Measurements from ENCODE around the gene KDELR3. TPM values are rescaled to one million over a fixed set of nuclear protein-coding genes. Genes with fewer than 3 reads are reported as not detected.

KDELR3 gene
- total RNA-seq, 1 donor from 2014 or later = 39.3 TPM

- DNase-seq (ENCODE audit: extremely low spot score, unreplicated experiment) = no peak
- Mint-ChIP-seq H3K27ac (ENCODE audit: unreplicated experiment) (peak overlapping the region; percentile 7), H3K9me3 (ENCODE audit: unreplicated experiment) (no peaks in the 10 kb centered on the region), H3K36me3 (ENCODE audit: unreplicated experiment) (peaks cover 19% of the 10 kb centered on the region), H3K4me1 (ENCODE audit: unreplicated experiment) (peaks cover 20% of the 10 kb centered on the region), H3K27me3 (ENCODE audit: unreplicated experiment) (no peaks in the 10 kb centered on the region), H3K4me3 (ENCODE audit: unreplicated experiment) (no peak overlapping the region)
- no peak for TF ChIP-seq CTCF (IDR thresholded peaks at IDR 0.05)
These were observed 9.7 kb downstream of the KDELR3 start for GRCh38 chr22:38477585-38477984.

GRCh38 chr22:38479096-38479837 is 11.4 kb downstream of the KDELR3 start:
- Mint-ChIP-seq H3K27ac (ENCODE audit: unreplicated experiment) (peak overlapping the region; percentile 50), H3K36me3 (ENCODE audit: unreplicated experiment) (peaks cover 36% of the 10 kb centered on the region), H3K4me3 (ENCODE audit: unreplicated experiment) (no peak overlapping the region), H3K4me1 (ENCODE audit: unreplicated experiment) (peaks cover 26% of the 10 kb centered on the region), H3K9me3 (ENCODE audit: unreplicated experiment) (no peaks in the 10 kb centered on the region), H3K27me3 (ENCODE audit: unreplicated experiment) (no peaks in the 10 kb centered on the region)
- no peak for TF ChIP-seq CTCF (IDR thresholded peaks at IDR 0.05)
- DNase-seq (ENCODE audit: extremely low spot score, unreplicated experiment) = no peak

GRCh38 chr22:38481162-38481870 is 13.4 kb downstream of the KDELR3 start:
- H3K27me3 Mint-ChIP-seq (ENCODE audit: unreplicated experiment) = no peaks in the 10 kb centered on the region
- H3K27ac Mint-ChIP-seq (ENCODE audit: unreplicated experiment) = peak overlapping the region; percentile 59
- no peak overlapping the region for H3K4me3 Mint-ChIP-seq (ENCODE audit: unreplicated experiment)
- H3K36me3 Mint-ChIP-seq (ENCODE audit: unreplicated experiment) = peaks cover 53% of the 10 kb centered on the region
- DNase-seq (ENCODE audit: extremely low spot score, unreplicated experiment) = no peak
- peaks cover 28% of the 10 kb centered on the region for H3K4me1 Mint-ChIP-seq (ENCODE audit: unreplicated experiment)
- no peak for TF ChIP-seq CTCF (IDR thresholded peaks at IDR 0.05)
- no peaks in the 10 kb centered on the region for H3K9me3 Mint-ChIP-seq (ENCODE audit: unreplicated experiment)

- peak overlapping the region; percentile 59 for H3K27ac Mint-ChIP-seq (ENCODE audit: unreplicated experiment)
- peaks cover 28% of the 10 kb centered on the region for H3K4me1 Mint-ChIP-seq (ENCODE audit: unreplicated experiment)
- H3K27me3 Mint-ChIP-seq (ENCODE audit: unreplicated experiment) = no peaks in the 10 kb centered on the region
- H3K9me3 Mint-ChIP-seq (ENCODE audit: unreplicated experiment) = no peaks in the 10 kb centered on the region
- H3K36me3 Mint-ChIP-seq (ENCODE audit: unreplicated experiment) = peaks cover 58% of the 10 kb centered on the region
- DNase-seq (ENCODE audit: extremely low spot score, unreplicated experiment) = no peak
- no peak for TF ChIP-seq CTCF (IDR thresholded peaks at IDR 0.05)
- no peak overlapping the region for H3K4me3 Mint-ChIP-seq (ENCODE audit: unreplicated experiment)
These were observed 14.0 kb downstream of the KDELR3 start for GRCh38 chr22:38481871-38482332.

- H3K9me3 Mint-ChIP-seq (ENCODE audit: unreplicated experiment) = no peaks in the 10 kb centered on the region
- H3K4me1 Mint-ChIP-seq (ENCODE audit: unreplicated experiment) = peaks cover 28% of the 10 kb centered on the region
- H3K27ac Mint-ChIP-seq (ENCODE audit: unreplicated experiment) = peak overlapping the region; percentile 59
- TF ChIP-seq CTCF (IDR thresholded peaks at IDR 0.05) = no peak
- no peak overlapping the region for H3K4me3 Mint-ChIP-seq (ENCODE audit: unreplicated experiment)
- peaks cover 57% of the 10 kb centered on the region for H3K36me3 Mint-ChIP-seq (ENCODE audit: unreplicated experiment)
- DNase-seq (ENCODE audit: extremely low spot score, unreplicated experiment) = no peak
- H3K27me3 Mint-ChIP-seq (ENCODE audit: unreplicated experiment) = no peaks in the 10 kb centered on the region
These were observed 14.9 kb downstream of the KDELR3 start for GRCh38 chr22:38482662-38483308.

All from osteocyte (in vitro differentiated cells).